DOHH2 (cell line): Measurements from ENCODE around the gene GATA2.

Source experiments
- H3F3A ChIP-seq: fragments of 200-600 bp; sonication (generic), shearing (Covaris generic); 2 replicates; pipeline ENCODE4 v1.6.0; 2016; ENCODE audit warnings: antibody characterized with exemption, mild to moderate bottlenecking; ENCODE audit not compliant: control insufficient read depth, insufficient read depth
- H3K27ac ChIP-seq: fragments of 200-600 bp; sonication (generic); 2 replicates; pipeline ENCODE4 v1.5.1; 2014; ENCODE audit warnings: low read depth, mild to moderate bottlenecking, low read length, moderate library complexity
- H3K27me3 ChIP-seq: fragments of 200-600 bp; sonication (generic); 2 replicates; pipeline ENCODE4 v1.6.1; 2014; ENCODE audit warnings: mild to moderate bottlenecking, low read length, mixed read lengths; ENCODE audit not compliant: control insufficient read depth
- H3K36me3 ChIP-seq: fragments of 200-600 bp; sonication (generic); 2 replicates; pipeline ENCODE4 v1.6.1; 2014; ENCODE audit warnings: mild to moderate bottlenecking, low read length, moderate library complexity, mixed read lengths; ENCODE audit not compliant: control insufficient read depth
- H3K4me1 ChIP-seq: fragments of 200-600 bp; sonication (generic); 2 replicates; pipeline ENCODE4 v1.6.1; 2014; ENCODE audit warnings: mild to moderate bottlenecking, low read length, mixed read lengths; ENCODE audit not compliant: control insufficient read depth
- H3K4me2 ChIP-seq: fragments of 200-600 bp; sonication (generic); 2 replicates; pipeline ENCODE4 v1.6.0; 2014; ENCODE audit warnings: mild to moderate bottlenecking, low read length, moderate library complexity
- H3K4me3 ChIP-seq: fragments of 200-600 bp; sonication (generic); 2 replicates; pipeline ENCODE4 v1.5.1; 2014; ENCODE audit warnings: mild to moderate bottlenecking, low read length, mixed read lengths
- H3K79me2 ChIP-seq: fragments of 200-600 bp; sonication (generic); 2 replicates; pipeline ENCODE4 v1.6.1; 2014; ENCODE audit warnings: mild to moderate bottlenecking, low read length, mixed read lengths; ENCODE audit not compliant: control insufficient read depth
- H3K9me2 ChIP-seq: fragments of 200-600 bp; sonication (generic); replicated peaks from 2 replicates; pipeline ENCODE4 v1.6.1; 2014; ENCODE audit warnings: mild to moderate bottlenecking, low read length, mixed read lengths; ENCODE audit not compliant: control insufficient read depth
- H3K9me3 ChIP-seq: fragments of 200-600 bp; sonication (generic); 2 replicates; pipeline ENCODE4 v1.6.1; 2014; ENCODE audit warnings: antibody characterized with exemption, low read length, mixed read lengths; ENCODE audit not compliant: control insufficient read depth, insufficient read depth
- H4K20me1 ChIP-seq: fragments of 200-600 bp; sonication (generic); 2 replicates; pipeline ENCODE4 v1.6.0; 2014; ENCODE audit warnings: low read depth, mild to moderate bottlenecking, antibody characterized with exemption, low read length, moderate library complexity; ENCODE audit not compliant: control insufficient read depth, insufficient read depth
- CTCF ChIP-seq: fragments of 200-600 bp; sonication (generic); IDR thresholded peaks from one replicate; pipeline ENCODE4 v1.5.1; 2014; ENCODE audit warnings: antibody characterized with exemption, mild to moderate bottlenecking, low read depth, low read length; ENCODE audit not compliant: poor library complexity, severe bottlenecking
- EZH2phosphoT487 ChIP-seq: fragments of 200-600 bp; sonication (generic); IDR thresholded peaks from 2 replicates; pipeline ENCODE4 v1.6.1; 2017; ENCODE audit warnings: borderline replicate concordance, mild to moderate bottlenecking, antibody characterized with exemption, low read length, moderate library complexity, mixed read lengths

The GATA2 gene

DNA sequence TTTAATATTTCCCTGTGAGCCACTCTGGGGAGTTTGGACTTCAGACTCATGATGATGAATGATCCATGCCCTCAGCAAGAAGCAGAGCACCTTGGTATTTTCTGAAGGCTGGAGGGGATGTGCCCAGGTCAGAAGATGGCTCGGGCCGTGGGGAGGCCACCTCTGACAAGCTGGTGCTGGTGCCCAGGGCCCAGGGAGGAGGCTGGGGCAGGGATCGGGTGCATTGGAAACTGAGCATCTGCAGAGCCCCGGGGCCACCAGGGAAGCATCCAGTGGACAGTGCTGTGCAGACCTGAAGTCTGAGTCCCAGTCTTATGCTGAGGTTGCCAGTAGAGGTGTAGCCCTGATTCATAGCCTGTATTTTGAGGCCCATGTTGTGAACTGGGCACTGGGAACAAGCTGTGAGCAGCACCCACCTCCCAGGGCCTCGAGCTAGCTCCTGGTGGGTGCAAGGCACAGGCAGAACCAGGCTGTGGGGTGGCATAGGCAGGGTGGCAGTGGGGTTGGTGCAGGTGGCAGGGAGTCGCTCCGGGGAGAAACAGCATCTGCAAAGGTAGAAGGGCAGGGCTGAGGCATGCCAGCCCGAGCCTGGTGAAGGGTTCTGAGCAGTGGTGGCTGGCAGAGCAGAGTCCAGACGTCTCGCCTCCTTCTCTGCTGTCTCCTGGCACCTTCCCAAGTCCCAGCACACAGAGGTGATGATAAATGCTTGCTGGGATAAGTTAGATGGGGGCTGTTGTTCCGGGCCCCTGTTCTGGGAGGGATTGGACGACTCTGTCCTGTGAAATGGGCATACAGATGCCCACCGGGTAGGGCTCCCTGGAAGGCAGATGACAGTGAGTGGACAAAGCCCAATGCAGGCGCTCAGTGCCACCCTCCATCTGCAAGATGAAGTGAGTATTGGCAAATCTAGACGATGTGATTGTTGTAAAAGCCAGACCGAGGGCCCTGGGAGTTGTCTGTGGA is 36.9 kb downstream of the GATA2 start:
- Histone ChIP-seq H3K27me3 (peaks cover 11% of the 10 kb centered on the region), H3K36me3 (no peaks in the 10 kb centered on the region), H3K9me3 (no peaks in the 10 kb centered on the region), H3K4me2 (no peak overlapping the region), H3K27ac (no peak overlapping the region), H3K79me2 (no peaks in the 10 kb centered on the region), H3K4me1 (no peaks in the 10 kb centered on the region), H3F3A (no peaks in the 10 kb centered on the region), H3K9me2 (no peaks in the 10 kb centered on the region), H3K4me3 (no peak overlapping the region), H4K20me1 (no peaks in the 10 kb centered on the region)
- TF ChIP-seq EZH2phosphoT487 (no peak), CTCF (no peak)

DNA sequence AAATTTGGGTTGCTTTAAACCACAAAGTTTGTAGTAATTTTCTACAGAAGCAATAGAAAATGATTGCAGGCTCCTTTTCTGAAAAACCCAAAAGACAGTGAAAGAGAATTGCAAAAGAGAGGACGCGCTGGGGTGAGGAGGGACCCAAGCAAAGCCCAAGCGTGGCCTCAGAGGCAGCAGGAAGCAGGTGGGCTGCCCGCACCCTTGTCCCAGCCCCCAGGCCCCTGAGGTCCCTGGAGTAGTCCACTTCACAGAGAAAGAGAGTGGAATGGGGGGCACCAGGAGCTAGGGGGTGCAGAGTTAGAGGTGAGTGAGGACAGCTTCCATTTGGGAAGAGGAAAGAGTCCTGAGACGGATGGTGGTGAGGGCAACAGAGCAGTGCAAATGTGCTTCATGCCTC is 37.9 kb downstream of the GATA2 start:
- Histone ChIP-seq H3K27ac (no peak overlapping the region), H3K4me2 (no peak overlapping the region), H3K27me3 (peaks cover 11% of the 10 kb centered on the region), H3K4me3 (no peak overlapping the region), H3K36me3 (no peaks in the 10 kb centered on the region), H3F3A (no peaks in the 10 kb centered on the region), H4K20me1 (no peaks in the 10 kb centered on the region), H3K79me2 (no peaks in the 10 kb centered on the region), H3K9me2 (no peaks in the 10 kb centered on the region), H3K4me1 (no peaks in the 10 kb centered on the region), H3K9me3 (no peaks in the 10 kb centered on the region)
- TF ChIP-seq CTCF (no peak), EZH2phosphoT487 (no peak)

- no peaks in the 10 kb centered on the region for H3K79me2 ChIP-seq
- H3K9me3 ChIP-seq, result no peaks in the 10 kb centered on the region
- no peaks in the 10 kb centered on the region for H4K20me1 ChIP-seq
- TF ChIP-seq EZH2phosphoT487 (no peak), CTCF (no peak)
- no peaks in the 10 kb centered on the region for H3F3A ChIP-seq
- H3K27ac ChIP-seq, result no peak overlapping the region
- peaks cover 11% of the 10 kb centered on the region for H3K27me3 ChIP-seq
- H3K4me3 ChIP-seq, result no peak overlapping the region
- no peaks in the 10 kb centered on the region for H3K36me3 ChIP-seq
- H3K4me2 ChIP-seq, result no peak overlapping the region
- H3K9me2 ChIP-seq, result no peaks in the 10 kb centered on the region
- no peaks in the 10 kb centered on the region for H3K4me1 ChIP-seq
Observed at GRCh38 chr3:128454310-128454618, 38.7 kb downstream of the GATA2 start.
